GM18867 (cell line): ENCODE measurements around the gene ATF5.
"Not testable (repeated sequence)": the region's sequence is repeated elsewhere in the genome, so short reads cannot be mapped to it uniquely, and the experiment has no call there.

Experiments used
- ATAC-seq: cut with Tn5 transposase; IDR thresholded peaks from one replicate; pipeline ENCODE4 v1.9.1; 2021; ENCODE audit warnings: mild to moderate bottlenecking, moderate library complexity; ENCODE audit not compliant: unreplicated experiment

ATF5 gene

DNA sequence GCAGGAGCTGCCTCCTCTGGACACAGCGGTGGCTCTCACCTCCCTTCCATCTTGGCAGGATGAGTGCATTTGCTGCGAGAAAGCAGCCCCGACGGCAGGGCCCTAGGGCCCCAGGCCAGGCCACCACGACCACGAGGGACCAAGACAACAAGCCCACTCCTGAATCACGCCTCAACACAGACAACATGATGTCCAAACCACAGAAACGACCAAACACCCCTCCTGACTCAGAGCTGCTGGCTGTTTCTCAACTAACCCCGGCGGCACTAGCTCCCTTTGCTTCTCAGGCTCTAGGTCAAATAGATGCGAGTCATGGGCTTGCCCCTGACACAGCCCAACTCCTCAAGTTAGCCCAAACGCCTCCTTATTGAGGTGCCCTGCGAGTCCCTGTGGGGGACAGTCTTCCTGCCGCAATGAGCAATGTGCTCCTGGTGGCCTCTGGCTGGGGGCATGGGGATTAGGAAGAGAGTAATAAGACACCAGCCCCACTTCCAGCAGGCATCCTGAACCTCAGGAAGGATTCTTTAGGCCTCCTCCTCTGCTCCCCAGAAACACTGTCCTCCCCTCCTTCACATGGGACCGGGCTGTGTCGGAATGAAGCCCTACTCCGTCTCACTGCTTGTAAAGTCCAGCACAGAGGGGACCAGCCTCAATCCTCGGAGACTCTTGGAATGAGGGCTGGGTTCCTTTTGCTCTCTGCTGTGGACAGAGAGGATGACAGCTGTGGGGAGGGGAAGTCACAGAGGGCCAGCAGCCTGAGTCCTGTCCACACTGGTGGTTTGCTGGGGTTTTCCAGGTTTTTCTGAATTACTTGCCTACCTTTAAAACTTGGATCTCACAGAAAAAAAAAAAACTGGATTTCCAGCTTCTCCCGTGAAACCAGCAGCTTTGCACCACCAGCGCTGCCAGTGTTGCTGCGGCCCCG lies 6.9 kb upstream of the ATF5 start:
- ATAC-seq = no peak

DNA sequence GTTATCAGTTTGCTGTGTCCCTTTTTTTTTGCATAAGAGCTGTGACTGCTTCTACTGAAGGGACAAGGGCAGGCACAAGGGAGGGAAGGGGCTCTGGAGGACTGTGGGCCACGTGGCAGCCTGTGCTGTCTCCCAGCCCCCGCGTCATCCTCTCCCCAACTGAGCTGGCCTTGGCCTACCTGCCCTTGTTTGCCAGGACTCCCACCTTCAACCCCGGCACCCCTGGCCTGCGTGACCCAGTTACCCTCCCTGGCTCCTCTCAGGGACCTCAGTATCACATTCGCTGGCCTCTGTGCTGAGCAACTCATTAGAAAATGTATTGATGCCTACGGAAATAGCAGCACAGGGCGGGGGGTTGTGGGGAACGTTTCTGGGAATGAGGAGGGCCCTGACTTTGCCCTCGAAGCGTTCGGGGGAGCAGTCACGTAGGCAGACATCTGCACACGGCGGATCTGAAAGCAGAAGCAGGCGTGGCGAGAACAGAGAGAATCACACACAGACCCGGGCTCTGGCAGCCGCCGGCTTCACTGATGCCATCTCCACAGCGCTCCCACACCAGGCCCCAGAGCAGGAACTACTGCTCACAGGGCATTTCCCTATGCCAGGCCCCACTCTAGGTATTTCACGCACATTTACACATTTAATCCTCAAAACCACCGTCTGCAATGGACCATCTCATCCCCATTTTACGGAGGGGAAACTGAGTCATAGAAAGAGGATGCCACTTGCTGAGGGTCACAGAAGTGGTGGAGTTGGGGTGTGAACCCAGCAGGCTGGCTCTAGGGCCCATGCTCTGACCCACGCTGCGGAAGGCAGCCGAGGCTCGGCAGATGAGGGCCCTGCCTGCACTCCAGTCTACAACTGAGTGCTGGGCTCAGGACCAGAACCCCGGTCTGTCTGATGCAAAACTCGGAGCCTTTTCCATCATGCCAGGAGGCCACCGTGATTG lies 5.7 kb upstream of the ATF5 start:
- ATAC-seq = no peak

DNA sequence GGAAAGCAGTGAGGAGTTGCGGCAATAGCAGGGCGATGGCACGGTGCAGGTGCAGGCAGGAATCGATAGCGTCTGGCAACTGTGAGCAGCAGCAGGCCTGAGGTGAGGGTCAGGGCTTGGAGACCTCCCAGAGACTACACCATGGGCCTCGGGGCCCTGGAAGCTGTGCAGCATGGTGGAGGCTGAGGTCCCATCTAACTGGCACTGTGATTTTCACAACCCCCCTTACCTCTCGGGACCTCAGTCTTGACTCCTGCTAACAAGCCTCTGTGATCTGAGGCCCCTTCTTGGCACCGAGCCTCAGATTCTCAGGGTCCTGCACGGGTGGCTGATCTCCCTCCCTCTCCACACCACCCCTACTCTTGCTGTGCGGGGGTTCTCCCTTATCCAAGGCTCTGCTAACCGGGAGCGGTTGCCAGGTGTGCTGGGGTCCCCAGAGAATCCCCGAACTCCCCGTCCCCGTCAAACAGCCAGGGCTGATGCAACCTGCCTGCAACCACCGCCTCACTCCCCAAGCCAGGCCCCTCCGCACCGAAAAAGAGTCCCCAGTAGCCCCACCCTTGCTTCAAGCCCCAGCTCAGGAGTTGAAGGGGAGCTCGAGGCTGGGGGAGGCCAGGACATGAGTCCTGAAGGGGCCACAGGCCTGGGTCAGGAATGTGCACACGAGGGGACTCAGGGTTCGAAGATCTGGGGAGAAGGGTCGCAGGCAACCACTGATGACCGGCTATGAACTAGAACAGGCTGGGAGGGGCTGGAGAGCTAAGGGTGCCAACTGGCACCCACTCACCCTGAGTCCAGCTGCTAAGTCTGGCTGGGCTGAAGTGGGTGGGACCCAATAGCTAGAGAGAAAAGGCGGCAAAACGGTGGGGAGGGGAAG lies 4.8 kb upstream of the ATF5 start:
- ATAC-seq = no peak

DNA sequence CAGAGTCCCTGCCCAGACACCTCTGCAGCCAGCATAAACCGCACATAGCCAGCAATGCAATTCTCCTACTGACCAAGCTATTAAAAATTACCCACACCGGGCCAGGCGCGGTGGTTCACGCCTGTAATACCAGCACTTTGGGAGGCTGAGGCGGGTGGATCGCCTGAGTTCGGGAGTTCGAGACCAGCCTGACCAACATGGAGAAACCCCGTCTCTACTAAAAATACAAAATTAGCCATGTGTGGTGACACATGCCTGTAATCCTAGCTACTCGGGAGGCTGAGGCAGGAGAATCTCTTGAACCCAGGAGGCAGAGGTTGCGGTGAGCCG lies 4.2 kb upstream of the ATF5 start:
- ATAC-seq = not testable (repeated sequence)

DNA sequence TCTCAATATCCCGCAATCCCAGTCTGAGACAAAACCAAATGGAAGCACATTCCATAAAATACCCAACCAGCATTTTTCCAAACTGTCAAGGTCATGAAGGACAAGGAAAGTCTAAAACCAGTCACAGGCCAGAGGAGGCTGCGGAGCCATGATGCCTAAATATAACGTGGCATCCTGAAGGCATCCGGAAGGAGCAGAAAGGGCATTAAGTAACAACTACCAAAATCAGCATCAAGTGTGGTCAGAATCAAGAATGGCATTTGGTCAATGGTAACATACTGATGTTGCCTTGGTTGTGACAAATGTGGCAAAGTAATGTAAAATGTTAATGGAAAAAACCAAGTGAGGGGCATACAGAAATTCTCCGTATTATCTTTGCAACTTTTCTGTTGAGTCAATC lies 3.5 kb upstream of the ATF5 start:
- ATAC-seq = no peak

DNA sequence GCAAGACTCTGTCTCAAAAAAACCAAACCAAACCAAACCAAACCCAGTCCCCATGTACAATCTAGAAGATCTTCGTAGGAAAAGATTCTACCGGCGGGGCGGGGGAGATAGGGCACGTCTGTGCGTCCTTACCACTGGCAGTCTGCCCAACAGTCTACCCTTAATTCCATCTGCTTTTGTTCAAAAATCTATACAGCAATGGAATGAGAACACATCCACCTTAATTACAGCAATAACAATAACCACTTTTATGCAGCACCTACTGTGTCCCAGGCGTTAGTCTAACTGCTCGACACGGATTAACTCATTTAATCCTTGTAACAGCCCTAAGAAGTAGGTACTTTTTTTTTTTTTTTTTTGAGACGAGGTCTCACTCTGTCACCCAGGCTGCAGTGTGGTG lies 2.5 kb upstream of the ATF5 start:
- ATAC-seq = no peak

DNA sequence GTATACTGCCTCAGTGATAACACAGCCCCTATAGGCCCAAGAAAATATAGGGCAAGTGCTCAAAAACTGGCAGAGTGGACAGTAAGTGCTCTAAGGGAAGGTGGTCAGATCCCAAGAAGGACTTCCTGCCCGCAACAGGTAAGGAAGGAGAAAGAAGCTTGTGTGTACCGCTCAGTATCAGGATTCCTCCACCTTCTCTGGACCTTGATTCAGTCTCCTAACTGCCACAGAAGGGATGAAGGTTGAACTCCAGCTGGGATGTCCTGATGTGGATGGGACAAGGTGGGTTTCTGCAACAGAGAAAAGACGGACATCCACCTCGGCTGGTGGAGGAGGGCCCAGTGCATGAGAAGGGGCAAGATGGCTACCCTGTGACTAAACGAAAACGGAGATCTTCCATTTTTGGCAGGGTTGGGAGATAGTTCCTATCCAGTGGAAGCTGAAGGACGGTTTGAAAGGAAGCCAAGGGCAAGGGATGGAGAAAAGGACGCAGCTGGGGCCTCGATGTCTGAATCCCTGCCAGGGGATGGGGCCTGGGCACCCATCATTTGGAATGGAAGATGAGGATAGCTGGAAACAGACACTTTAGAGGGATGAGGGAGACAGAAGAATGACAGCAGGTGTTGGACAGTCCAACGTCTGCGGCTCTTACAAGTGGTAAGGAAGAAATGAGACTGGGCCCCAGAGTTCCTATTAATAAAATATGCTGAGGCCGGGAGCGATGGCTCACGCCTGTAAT lies 1.3 kb upstream of the ATF5 start:
- no peak for ATAC-seq

DNA sequence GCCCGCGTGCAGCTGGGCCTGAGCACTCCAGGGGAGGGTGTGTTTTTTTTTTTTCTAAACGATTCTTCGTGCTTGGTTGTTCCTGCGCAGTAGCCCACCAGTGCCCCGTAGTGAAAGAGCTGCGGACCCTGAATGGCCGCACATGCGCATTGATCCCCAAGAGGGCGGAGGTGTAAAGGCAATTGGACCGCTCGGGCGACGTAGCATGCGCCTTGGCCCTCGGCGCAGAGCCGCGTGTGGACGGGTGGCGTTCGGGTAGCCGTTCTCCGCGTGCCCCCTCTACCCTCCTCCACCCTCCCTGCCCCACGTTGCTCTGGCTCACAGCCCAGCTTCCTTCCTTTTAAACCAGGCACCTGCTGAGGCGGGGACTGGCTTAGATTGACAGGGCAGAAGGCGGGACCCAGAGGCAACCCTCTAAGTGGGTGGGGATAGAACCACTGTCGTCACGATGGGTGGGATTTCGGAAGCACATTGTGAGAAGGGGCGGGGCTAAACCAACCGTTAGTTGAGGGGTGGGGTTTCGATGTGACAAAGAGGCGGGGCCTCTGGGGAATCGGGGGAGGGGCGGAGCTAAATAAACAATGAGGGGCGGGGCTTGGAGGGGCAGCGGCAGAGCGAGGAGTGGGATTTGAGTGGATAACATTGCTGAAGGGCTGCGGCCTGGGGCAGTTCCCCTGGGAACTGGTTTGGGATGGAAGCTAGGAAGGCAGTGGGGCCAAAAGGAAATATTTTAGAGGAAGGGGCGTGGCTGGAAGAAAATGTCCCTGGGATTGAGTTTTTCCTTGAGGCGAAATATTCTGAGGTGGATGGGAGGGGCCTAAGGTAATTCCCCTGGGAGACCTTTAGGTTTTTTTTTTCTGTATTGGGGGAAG lies 842 bp downstream of the ATF5 start:
- ATAC-seq = peak; percentile 74

DNA sequence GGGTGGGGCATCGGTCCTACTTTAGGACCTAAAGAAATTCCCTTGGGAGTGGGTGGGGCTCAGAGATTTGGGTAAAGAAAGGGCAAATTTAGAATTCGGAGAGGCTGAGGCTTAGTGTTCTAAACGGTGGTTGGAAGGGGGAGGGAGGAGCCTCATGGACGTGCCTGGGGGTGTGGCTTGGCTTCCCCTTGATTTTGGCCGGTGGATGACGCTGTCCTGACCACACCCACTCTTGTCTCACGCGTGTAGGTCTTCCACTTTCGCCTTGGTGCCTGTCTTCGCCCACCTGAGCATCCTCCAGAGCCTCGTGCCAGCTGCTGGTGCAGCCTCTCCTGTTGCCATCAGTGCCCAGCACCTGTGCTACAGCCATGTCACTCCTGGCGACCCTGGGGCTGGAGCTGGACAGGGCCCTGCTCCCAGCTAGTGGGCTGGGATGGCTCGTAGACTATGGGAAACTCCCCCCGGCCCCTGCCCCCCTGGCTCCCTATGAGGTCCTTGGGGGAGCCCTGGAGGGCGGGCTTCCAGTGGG lies 1.5 kb downstream of the ATF5 start:
- ATAC-seq = no peak

DNA sequence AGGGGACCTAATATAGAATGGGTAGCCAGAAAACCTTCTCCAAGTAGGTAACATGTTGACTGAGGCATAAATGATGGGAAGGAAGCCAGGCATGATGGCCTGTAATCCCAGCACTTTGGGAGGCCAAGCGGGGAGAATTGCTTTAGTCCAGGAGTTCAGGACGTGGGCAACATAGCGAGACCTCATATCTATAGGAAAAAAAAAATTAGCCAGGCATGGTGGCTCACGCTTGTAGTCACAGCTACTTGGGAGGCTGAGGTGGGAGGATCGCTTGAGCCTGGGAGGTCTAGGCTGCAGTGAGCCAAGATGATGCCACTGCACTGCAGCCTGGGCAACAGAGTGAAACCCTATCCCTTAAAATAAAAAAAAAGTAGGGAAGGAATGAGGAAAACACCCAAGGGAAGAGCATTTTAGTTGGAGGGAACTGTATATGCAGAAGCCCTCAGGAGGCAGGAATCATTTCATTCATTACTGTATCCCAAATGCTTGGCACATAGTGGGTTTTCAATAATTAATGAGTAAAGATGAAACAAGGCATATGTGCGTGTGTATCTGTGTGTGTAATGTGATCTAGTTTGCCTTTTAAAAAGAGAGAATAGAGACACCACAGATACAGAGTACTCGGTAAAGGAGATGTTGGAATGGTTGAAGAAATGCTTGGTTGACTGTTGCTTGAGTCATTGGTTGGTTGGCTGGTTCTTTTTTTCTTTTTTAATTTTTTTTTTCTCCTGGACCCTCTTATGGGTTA lies 2.5 kb downstream of the ATF5 start:
- ATAC-seq = no peak

DNA sequence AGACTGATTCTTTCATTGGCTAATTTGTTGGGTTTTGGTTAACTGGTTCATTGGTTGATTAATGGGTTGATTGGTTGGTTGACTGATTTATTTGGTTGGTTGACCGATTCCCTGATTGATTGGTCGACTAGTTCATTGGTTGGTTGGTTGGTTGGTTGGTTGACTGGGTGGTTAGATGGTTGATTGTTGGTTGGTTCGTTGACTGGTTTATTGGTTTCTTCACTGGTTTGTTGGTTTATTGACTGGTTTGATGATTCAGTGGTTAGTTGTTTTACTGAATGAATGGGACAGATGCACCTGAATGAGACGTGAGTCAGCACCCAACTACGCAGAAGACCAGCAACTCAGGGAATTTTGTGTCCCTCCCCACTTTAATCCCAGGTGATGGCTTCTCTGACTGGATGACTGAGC lies 3.0 kb downstream of the ATF5 start:
- ATAC-seq = no peak

DNA sequence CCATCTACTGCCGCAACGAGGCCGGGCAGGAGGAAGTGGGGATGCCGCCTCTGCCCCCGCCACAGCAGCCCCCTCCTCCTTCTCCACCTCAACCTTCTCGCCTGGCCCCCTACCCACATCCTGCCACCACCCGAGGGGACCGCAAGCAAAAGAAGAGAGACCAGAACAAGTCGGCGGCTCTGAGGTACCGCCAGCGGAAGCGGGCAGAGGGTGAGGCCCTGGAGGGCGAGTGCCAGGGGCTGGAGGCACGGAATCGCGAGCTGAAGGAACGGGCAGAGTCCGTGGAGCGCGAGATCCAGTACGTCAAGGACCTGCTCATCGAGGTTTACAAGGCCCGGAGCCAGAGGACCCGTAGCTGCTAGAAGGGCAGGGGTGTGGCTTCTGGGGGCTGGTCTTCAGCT lies 3.7 kb downstream of the ATF5 start:
- no peak for ATAC-seq

DNA sequence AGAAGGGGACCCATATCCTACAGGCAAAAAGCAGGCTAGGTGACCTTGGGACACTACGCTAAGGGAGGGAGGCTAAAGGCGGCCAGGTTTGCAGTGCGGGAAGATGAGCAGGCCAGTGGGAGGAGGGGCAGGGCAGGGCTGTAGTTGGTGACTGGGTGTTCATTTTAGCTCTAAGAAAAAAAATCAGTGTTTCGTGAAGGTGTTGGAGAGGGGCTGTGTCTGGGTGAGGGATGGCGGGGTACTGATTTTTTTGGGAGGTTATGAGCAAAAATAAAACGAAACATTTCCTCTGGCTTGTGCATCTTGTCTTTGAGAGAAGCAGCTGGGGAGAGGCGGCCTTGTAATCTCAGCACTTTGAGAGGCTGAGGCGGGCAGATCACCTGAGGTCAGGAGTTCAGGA lies 4.6 kb downstream of the ATF5 start:
- no peak for ATAC-seq

DNA sequence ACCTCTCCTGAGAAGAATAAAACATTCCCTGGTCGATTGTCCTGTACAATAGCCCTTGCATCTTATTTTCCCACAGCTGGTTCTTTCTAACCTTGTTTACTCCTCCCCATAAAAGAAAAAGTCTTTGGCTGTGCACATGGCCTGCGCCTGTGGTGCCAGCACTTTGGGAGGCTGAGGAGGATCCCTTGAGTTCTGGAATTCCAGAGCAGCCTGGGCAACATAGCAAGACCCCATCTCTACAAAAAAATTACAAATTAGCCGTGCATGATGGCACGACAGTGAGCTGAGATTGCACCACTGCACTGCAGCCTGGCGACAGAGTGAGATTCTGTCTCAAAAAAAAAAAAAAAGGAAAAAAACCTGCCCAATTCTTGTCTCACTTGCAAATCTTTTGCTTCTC lies 7.5 kb downstream of the ATF5 start:
- no peak for ATAC-seq

DNA sequence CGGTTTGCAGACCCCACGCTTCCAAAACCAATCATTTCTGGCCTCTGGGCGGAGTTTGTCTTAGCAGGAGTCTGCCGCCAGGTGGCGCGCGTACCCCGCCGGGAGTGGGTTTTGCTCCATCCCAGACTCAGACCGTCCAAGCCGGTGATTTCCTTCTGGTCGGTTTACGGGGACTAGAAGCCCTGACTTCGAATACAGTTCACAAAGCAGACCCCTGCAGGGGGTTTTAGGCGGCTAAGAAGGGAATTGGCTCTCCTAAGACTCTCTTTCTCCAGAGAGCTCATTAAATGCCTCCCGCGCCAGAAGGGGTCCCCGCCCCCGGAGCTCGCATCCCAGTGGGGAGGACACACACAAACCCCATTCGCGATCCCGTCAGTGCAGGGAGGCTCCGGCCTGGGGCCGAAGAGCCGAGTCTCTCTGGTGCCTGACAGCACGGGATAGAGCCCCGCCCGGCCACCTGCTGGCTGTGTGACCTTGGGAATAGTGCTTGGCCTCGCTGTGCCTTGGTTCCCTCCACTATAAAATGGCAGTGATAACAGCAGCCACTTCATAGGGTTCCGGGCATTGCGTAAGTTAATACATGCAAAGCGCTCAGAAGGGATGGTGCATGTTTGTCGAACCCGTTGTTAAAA lies 8.9 kb downstream of the ATF5 start:
- no peak for ATAC-seq

DNA sequence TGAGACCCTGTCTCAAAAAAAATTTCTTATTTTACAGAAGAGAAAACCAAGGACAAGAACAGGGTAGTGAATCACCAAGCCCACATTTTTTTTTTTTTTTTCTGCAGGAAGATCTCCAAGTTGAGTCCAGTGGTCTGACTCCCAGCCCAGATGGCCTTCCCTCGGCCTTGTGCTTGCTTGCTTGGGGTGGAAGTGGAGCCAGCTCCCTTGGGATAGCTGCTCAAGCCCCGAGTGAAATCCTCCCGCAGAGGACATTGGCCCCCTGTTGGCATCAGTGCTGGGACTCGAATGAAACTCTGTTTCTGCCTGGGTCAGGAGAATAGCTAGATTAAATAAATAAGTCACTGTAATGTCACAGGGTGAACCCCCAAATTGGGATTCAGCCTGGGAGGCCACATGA lies 9.7 kb downstream of the ATF5 start:
- no peak for ATAC-seq

DNA sequence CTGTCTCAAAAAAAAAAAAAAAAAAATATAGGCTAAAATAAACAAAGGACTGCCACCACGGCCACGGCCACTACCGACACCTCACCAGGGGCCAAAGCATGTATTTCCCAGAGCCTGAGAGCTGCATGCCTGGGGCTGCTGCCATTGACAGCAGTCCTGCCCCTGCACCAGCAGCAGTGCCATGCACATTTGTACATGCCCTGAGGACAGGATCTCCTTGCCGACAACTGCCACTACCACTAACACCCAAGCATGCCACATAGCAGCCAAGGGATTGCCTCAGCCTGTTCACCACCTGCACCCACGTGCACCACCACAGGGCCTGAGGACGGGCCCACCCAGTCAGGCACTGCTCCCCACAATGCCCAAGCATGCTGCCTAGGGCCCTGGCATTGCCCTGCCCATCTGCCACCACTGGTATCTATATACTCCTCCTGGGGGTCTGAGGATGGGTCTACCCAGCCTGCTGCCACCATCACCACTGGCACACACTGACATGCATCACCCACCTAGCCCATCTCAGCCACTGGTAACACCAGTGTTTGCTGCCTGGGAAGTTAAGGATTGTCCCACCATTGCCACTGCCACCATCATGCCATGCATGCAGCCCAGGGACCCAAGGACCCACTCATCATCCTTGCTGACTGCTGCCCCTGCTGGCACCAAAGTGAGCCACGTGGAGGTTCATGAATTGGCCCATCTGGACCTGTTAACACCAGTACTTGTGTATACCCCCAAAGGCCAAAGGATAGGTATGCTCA lies 10.9 kb downstream of the ATF5 start:
- ATAC-seq = no peak
